HepG2 (cell line): ENCODE results near the gene ZNF653. TPM values are rescaled to one million over a fixed set of nuclear protein-coding genes. Genes with fewer than 3 reads are reported as not detected.

Experiments used
- GPN1 ChIP-seq: sonication (generic); formaldehyde crosslinking; IDR thresholded peaks from 2 replicates; pipeline ENCODE4 v1.5.1; 2020; ENCODE audit warnings: missing genetic modification reagents, borderline replicate concordance
- HINFP ChIP-seq: sonication (generic); formaldehyde crosslinking; IDR thresholded peaks from 2 replicates; pipeline ENCODE4 v1.4.0; 2020; ENCODE audit warnings: low read depth, mild to moderate bottlenecking, missing genetic modification reagents
- MAZ ChIP-seq, 2 experiments: sonication (generic) in 1 of 2; formaldehyde crosslinking in 1 of 2; IDR thresholded peaks; 2 replicates each; pipeline versions ENCODE4 v1.5.0 to v1.6.1; 2012 to 2020; ENCODE audit warnings: low read depth in 2 of 2, mild to moderate bottlenecking in 2 of 2, borderline replicate concordance in 1 of 2, improper control_type of control experiment in 1 of 2, low read length in 1 of 2, missing genetic modification reagents in 1 of 2, moderate library complexity in 1 of 2
- SMAD9 ChIP-seq: sonication (generic); formaldehyde crosslinking; IDR thresholded peaks from 2 replicates; pipeline ENCODE4 v1.5.1; 2020; ENCODE audit warnings: mild to moderate bottlenecking, missing genetic modification reagents
- TBX3 ChIP-seq: fragments of 450-650 bp; IDR thresholded peaks from 2 replicates; pipeline ENCODE4 v1.6.1; 2017; ENCODE audit warnings: antibody characterized with exemption, mild to moderate bottlenecking, inconsistent platforms, borderline replicate concordance
- YEATS4 ChIP-seq: sonication (generic); formaldehyde crosslinking; IDR thresholded peaks from 2 replicates; pipeline ENCODE4 v1.4.0; 2020; ENCODE audit warnings: missing genetic modification reagents, borderline replicate concordance
- ZBTB38 ChIP-seq: sonication (generic); formaldehyde crosslinking; IDR thresholded peaks from 2 replicates; pipeline ENCODE4 v1.5.1; 2020; ENCODE audit warnings: mild to moderate bottlenecking, missing genetic modification reagents
- ZGPAT ChIP-seq: IDR thresholded peaks from 2 replicates; pipeline ENCODE4 v1.6.1; 2016; ENCODE audit warnings: mild to moderate bottlenecking
- ZNF256 ChIP-seq: sonication (generic); formaldehyde crosslinking; conservative IDR thresholded peaks from 2 replicates; pipeline ENCODE4 v1.4.0; 2020; ENCODE audit warnings: missing genetic modification reagents
- ZNF7 ChIP-seq: IDR thresholded peaks from 2 replicates; pipeline ENCODE4 v1.6.1; 2016; ENCODE audit warnings: missing biosample characterization, missing genetic modification reagents
- ZNF83 ChIP-seq: sonication (generic); formaldehyde crosslinking; IDR thresholded peaks from 2 replicates; pipeline ENCODE4 v1.4.0; 2020; ENCODE audit warnings: missing genetic modification reagents, mild to moderate bottlenecking, borderline replicate concordance
- ZSCAN21 ChIP-seq: sonication (generic); formaldehyde crosslinking; IDR thresholded peaks from 2 replicates; pipeline ENCODE4 v1.8.0; 2022; ENCODE audit warnings: mild to moderate bottlenecking, missing genetic modification reagents, moderate library complexity, borderline replicate concordance
- polyA plus RNA-seq, 8 experiments: library from polyadenylated mRNA; depleted of rRNA in 3 of 8; stranded (reverse) in 7 of 8; unstranded in 1 of 8; fragments of >200 nt; fragmentation: Illumina TruSeq in 4 of 8; extraction: Trizol in 4 of 8; gene quantifications; 2 replicates each; pipeline versions ENCODE4 v1.2.1 to v1.2.3, GENCODE V29; 2011 to 2016; ENCODE audit warnings: low read depth in 4 of 8, missing spikeins in 1 of 8, mixed read lengths in 1 of 8; ENCODE audit not compliant: insufficient read depth in 1 of 8
- total RNA-seq, 5 experiments: library from RNA; depleted of rRNA; stranded (reverse); fragments of >200 nt; fragmentation: Illumina TruSeq; extraction: Trizol; gene quantifications; 2 replicates each; pipeline ENCODE4 v1.2.3, GENCODE V29; 2016; ENCODE audit warnings: low read depth in 1 of 5
- TF ChIP-seq, protein P1 (sequence below): sonication (generic); formaldehyde crosslinking; IDR thresholded peaks from 2 replicates; pipeline ENCODE4 v1.4.0; 2020; ENCODE audit warnings: missing genetic modification reagents
- TF ChIP-seq, protein P2 (sequence below): sonication (generic); formaldehyde crosslinking; IDR thresholded peaks from 2 replicates; pipeline ENCODE4 v1.4.0; 2020; ENCODE audit warnings: mild to moderate bottlenecking, missing genetic modification reagents, borderline replicate concordance
- TF ChIP-seq, protein P3 (sequence below): sonication (generic); formaldehyde crosslinking; IDR thresholded peaks from 2 replicates; pipeline ENCODE4 v1.4.0; 2020; ENCODE audit warnings: missing genetic modification reagents

Gene ZNF653
- total and polyA plus RNA-seq, 2 of the 13 experiments (the other 11 are each of a cell fraction or from before 2014, with no cell fraction given): 4.7 to 7.1 TPM

- TF ChIP-seq, protein P1, sequence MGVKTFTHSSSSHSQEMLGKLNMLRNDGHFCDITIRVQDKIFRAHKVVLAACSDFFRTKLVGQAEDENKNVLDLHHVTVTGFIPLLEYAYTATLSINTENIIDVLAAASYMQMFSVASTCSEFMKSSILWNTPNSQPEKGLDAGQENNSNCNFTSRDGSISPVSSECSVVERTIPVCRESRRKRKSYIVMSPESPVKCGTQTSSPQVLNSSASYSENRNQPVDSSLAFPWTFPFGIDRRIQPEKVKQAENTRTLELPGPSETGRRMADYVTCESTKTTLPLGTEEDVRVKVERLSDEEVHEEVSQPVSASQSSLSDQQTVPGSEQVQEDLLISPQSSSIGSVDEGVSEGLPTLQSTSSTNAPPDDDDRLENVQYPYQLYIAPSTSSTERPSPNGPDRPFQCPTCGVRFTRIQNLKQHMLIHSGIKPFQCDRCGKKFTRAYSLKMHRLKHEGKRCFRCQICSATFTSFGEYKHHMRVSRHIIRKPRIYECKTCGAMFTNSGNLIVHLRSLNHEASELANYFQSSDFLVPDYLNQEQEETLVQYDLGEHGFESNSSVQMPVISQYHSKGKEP (CRISPR knock-in tag): no peak
- TF ChIP-seq ZNF7 (CRISPR knock-in tag): no peak
- no peak for TF ChIP-seq ZSCAN21 (CRISPR knock-in tag)
- TF ChIP-seq ZNF256: no peak
- TF ChIP-seq, protein P2, sequence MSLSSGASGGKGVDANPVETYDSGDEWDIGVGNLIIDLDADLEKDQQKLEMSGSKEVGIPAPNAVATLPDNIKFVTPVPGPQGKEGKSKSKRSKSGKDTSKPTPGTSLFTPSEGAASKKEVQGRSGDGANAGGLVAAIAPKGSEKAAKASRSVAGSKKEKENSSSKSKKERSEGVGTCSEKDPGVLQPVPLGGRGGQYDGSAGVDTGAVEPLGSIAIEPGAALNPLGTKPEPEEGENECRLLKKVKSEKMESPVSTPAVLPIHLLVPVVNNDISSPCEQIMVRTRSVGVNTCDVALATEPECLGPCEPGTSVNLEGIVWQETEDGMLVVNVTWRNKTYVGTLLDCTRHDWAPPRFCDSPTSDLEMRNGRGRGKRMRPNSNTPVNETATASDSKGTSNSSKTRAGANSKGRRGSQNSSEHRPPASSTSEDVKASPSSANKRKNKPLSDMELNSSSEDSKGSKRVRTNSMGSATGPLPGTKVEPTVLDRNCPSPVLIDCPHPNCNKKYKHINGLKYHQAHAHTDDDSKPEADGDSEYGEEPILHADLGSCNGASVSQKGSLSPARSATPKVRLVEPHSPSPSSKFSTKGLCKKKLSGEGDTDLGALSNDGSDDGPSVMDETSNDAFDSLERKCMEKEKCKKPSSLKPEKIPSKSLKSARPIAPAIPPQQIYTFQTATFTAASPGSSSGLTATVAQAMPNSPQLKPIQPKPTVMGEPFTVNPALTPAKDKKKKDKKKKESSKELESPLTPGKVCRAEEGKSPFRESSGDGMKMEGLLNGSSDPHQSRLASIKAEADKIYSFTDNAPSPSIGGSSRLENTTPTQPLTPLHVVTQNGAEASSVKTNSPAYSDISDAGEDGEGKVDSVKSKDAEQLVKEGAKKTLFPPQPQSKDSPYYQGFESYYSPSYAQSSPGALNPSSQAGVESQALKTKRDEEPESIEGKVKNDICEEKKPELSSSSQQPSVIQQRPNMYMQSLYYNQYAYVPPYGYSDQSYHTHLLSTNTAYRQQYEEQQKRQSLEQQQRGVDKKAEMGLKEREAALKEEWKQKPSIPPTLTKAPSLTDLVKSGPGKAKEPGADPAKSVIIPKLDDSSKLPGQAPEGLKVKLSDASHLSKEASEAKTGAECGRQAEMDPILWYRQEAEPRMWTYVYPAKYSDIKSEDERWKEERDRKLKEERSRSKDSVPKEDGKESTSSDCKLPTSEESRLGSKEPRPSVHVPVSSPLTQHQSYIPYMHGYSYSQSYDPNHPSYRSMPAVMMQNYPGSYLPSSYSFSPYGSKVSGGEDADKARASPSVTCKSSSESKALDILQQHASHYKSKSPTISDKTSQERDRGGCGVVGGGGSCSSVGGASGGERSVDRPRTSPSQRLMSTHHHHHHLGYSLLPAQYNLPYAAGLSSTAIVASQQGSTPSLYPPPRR: no peak
- TF ChIP-seq, protein P3, sequence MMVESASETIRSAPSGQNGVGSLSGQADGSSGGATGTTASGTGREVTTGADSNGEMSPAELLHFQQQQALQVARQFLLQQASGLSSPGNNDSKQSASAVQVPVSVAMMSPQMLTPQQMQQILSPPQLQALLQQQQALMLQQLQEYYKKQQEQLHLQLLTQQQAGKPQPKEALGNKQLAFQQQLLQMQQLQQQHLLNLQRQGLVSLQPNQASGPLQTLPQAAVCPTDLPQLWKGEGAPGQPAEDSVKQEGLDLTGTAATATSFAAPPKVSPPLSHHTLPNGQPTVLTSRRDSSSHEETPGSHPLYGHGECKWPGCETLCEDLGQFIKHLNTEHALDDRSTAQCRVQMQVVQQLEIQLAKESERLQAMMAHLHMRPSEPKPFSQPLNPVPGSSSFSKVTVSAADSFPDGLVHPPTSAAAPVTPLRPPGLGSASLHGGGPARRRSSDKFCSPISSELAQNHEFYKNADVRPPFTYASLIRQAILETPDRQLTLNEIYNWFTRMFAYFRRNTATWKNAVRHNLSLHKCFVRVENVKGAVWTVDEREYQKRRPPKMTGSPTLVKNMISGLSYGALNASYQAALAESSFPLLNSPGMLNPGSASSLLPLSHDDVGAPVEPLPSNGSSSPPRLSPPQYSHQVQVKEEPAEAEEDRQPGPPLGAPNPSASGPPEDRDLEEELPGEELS: no peak
- no peak for TF ChIP-seq YEATS4 (CRISPR knock-in tag)
- no peak for TF ChIP-seq SMAD9 (CRISPR knock-in tag)
- TF ChIP-seq GPN1 (CRISPR knock-in tag): no peak
- no peak for TF ChIP-seq ZBTB38 (CRISPR knock-in tag)
- no peak for TF ChIP-seq ZGPAT (CRISPR knock-in tag)
- TF ChIP-seq MAZ (IDR thresholded peaks at IDR 0.05; ENCODE audit: borderline replicate concordance, low read depth, low read length): no peak
- no peak for TF ChIP-seq MAZ (CRISPR knock-in tag; IDR thresholded peaks at IDR 0.05; ENCODE audit: low read depth)
- no peak for TF ChIP-seq ZNF83 (CRISPR knock-in tag)
- no peak for TF ChIP-seq TBX3
- no peak for TF ChIP-seq HINFP (CRISPR knock-in tag)
These were observed 23.9 kb downstream of the ZNF653 start (continued) for GRCh38 chr19:11481534-11482383.
